Measurements from ENCODE around the gene MTUS2. TPM values are rescaled to one million over a fixed set of nuclear protein-coding genes. Genes with fewer than 3 reads are reported as not detected.

MTUS2 gene
- total RNA-seq, 1 donor from 2014 or later: 0.67 TPM

GRCh38 chr13:29521336-29521735, 701.2 kb downstream of the MTUS2 start:
- Mint-ChIP-seq H3K4me1 (peaks cover 17% of the 10 kb centered on the region), H3K4me3 (no peak overlapping the region), H3K9me3 (no peaks in the 10 kb centered on the region), H3K27me3 (ENCODE audit: insufficient read depth, low read depth) (peaks cover 2% of the 10 kb centered on the region), H3K36me3 (peaks cover 32% of the 10 kb centered on the region), H3K27ac (no peak overlapping the region)
- DNase-seq (ENCODE audit: low spot score): no peak
- Histone ChIP-seq H3K9ac (no peak overlapping the region), H3F3A (ENCODE audit: low read depth) (no peaks in the 10 kb centered on the region), H3K4me3 (no peak overlapping the region), H3K27me3 (no peaks in the 10 kb centered on the region), H3K27ac (no peak overlapping the region), H3K4me1 (no peaks in the 10 kb centered on the region), H3K4me2 (no peak overlapping the region), H4K20me1 (ENCODE audit: low read depth) (no peaks in the 10 kb centered on the region), H3K9me3 (ENCODE audit: low read depth) (no peaks in the 10 kb centered on the region), H3K36me3 (no peaks in the 10 kb centered on the region), H2AFZ (replicated peaks) (no peak overlapping the region), H3K79me2 (ENCODE audit: low read depth) (no peaks in the 10 kb centered on the region)
- TF ChIP-seq EZH2phosphoT487 (IDR thresholded peaks at IDR 0.05) (no peak), CTCF (IDR thresholded peaks at IDR 0.05) (no peak), EZH2 (IDR thresholded peaks at IDR 0.05) (no peak)

- no peaks in the 10 kb centered on the region for H4K20me1 ChIP-seq (ENCODE audit: low read depth)
- no peak overlapping the region for H3K4me3 ChIP-seq
- H3K4me1 ChIP-seq: no peaks in the 10 kb centered on the region
- H3K27ac ChIP-seq: no peak overlapping the region
- no peak overlapping the region for H2AFZ ChIP-seq (replicated peaks)
- no peaks in the 10 kb centered on the region for H3K79me2 ChIP-seq (ENCODE audit: low read depth)
- peaks cover 31% of the 10 kb centered on the region for H3K36me3 Mint-ChIP-seq
- H3K4me1 Mint-ChIP-seq: peaks cover 17% of the 10 kb centered on the region
- TF ChIP-seq CTCF (IDR thresholded peaks at IDR 0.05) (no peak), EZH2phosphoT487 (IDR thresholded peaks at IDR 0.05) (no peak), EZH2 (IDR thresholded peaks at IDR 0.05) (no peak)
- no peak overlapping the region for H3K4me2 ChIP-seq
- no peaks in the 10 kb centered on the region for H3K9me3 Mint-ChIP-seq
- no peaks in the 10 kb centered on the region for H3K36me3 ChIP-seq
- H3K9ac ChIP-seq: no peak overlapping the region
- H3K27me3 ChIP-seq: no peaks in the 10 kb centered on the region
- no peaks in the 10 kb centered on the region for H3K9me3 ChIP-seq (ENCODE audit: low read depth)
- H3K27me3 Mint-ChIP-seq (ENCODE audit: insufficient read depth, low read depth): peaks cover 2% of the 10 kb centered on the region
- H3F3A ChIP-seq (ENCODE audit: low read depth): no peaks in the 10 kb centered on the region
- no peak overlapping the region for H3K27ac Mint-ChIP-seq
- no peak for DNase-seq (ENCODE audit: low spot score)
- H3K4me3 Mint-ChIP-seq: no peak overlapping the region
Observed at GRCh38 chr13:29522044-29522685, 702.0 kb downstream of the MTUS2 start.

- Mint-ChIP-seq H3K27ac (peak overlapping the region; percentile 50), H3K4me3 (no peak overlapping the region), H3K4me1 (peaks cover 23% of the 10 kb centered on the region), H3K36me3 (peaks cover 26% of the 10 kb centered on the region), H3K27me3 (ENCODE audit: insufficient read depth, low read depth) (peaks cover 2% of the 10 kb centered on the region), H3K9me3 (no peaks in the 10 kb centered on the region)
- Histone ChIP-seq H3K4me3 (no peak overlapping the region), H3K4me1 (no peaks in the 10 kb centered on the region), H3K9me3 (ENCODE audit: low read depth) (no peaks in the 10 kb centered on the region), H3K4me2 (no peak overlapping the region), H3K27ac (no peak overlapping the region), H3K36me3 (no peaks in the 10 kb centered on the region), H3K9ac (no peak overlapping the region), H2AFZ (replicated peaks) (no peak overlapping the region), H4K20me1 (ENCODE audit: low read depth) (no peaks in the 10 kb centered on the region), H3F3A (ENCODE audit: low read depth) (no peaks in the 10 kb centered on the region), H3K79me2 (ENCODE audit: low read depth) (no peaks in the 10 kb centered on the region), H3K27me3 (no peaks in the 10 kb centered on the region)
- TF ChIP-seq CTCF (IDR thresholded peaks at IDR 0.05) (no peak), EZH2phosphoT487 (IDR thresholded peaks at IDR 0.05) (no peak), EZH2 (IDR thresholded peaks at IDR 0.05) (no peak)
- no peak for DNase-seq (ENCODE audit: low spot score)
Observed at GRCh38 chr13:29523199-29523961, 703.2 kb downstream of the MTUS2 start.

Data from neural progenitor cell (in vitro differentiated cells).